ENCODE results near the gene RBM10. TPM values are rescaled to one million over a fixed set of nuclear protein-coding genes. Genes with fewer than 3 reads are reported as not detected.

RBM10 gene
- total RNA-seq, 2 donors from 2014 or later, result 22.1 to 32.1 TPM

DNA sequence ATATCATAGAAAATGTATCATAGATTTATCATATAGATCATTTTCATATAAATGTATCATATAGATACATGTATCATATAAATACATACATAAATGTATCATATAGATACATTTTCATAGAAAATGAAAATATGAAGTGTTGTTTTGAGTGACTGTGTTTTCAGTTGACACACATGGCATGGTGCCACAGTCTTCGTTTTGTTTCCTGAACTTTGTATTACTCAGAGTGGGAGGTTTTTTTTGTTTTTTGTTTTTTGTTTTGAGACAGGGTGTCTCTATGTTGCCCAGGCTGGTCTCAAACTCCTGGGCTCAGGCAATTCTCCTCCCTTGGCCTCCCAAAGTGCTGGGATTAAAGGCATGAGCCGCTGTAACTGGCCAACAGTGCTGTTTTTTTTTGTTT is 3.9 kb downstream of the RBM10 start:
- TF ChIP-seq, protein P1, sequence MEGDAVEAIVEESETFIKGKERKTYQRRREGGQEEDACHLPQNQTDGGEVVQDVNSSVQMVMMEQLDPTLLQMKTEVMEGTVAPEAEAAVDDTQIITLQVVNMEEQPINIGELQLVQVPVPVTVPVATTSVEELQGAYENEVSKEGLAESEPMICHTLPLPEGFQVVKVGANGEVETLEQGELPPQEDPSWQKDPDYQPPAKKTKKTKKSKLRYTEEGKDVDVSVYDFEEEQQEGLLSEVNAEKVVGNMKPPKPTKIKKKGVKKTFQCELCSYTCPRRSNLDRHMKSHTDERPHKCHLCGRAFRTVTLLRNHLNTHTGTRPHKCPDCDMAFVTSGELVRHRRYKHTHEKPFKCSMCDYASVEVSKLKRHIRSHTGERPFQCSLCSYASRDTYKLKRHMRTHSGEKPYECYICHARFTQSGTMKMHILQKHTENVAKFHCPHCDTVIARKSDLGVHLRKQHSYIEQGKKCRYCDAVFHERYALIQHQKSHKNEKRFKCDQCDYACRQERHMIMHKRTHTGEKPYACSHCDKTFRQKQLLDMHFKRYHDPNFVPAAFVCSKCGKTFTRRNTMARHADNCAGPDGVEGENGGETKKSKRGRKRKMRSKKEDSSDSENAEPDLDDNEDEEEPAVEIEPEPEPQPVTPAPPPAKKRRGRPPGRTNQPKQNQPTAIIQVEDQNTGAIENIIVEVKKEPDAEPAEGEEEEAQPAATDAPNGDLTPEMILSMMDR (IDR thresholded peaks at IDR 0.05), result no peak
- DNase-seq (ENCODE audit: low spot score), result no peak
- H3K36me3 ChIP-seq, result no peaks in the 10 kb centered on the region
- no peak overlapping the region for H3K27ac ChIP-seq
- H3K4me1 ChIP-seq, result peaks cover 0 to 20% of the 10 kb centered on the region in 2 donors
- H3K27me3 ChIP-seq, result no peaks in the 10 kb centered on the region
- H3K4me3 ChIP-seq, result no peak overlapping the region
- no peaks in the 10 kb centered on the region for H3K9me3 ChIP-seq

DNA sequence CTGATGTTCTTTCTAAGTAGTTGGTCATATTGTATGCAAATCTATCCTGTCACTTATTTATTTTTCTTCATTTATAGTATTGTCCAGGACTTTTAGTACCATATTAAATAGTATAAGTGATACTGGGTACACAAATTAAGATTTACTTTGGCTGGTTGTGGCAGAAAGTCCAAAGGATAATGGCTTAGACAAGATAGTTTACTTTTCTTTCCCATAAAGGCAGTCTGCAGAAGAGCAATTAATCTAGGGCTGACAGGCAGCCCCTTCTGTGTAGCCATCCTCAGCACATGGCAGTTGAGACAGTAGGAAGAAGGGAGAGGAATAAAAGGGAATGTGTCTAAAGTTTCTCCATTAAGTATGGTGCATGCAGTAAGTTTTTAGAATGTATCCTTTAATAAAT is 6.4 kb downstream of the RBM10 start:
- TF ChIP-seq, protein P1 (IDR thresholded peaks at IDR 0.05), result no peak
- H3K4me1 ChIP-seq, result peaks cover 0 to 14% of the 10 kb centered on the region in 2 donors
- no peaks in the 10 kb centered on the region for H3K27me3 ChIP-seq
- H3K4me3 ChIP-seq, result no peak overlapping the region
- H3K9me3 ChIP-seq, result no peaks in the 10 kb centered on the region
- H3K27ac ChIP-seq, result no peak overlapping the region
- DNase-seq (ENCODE audit: low spot score), result no peak
- H3K36me3 ChIP-seq, result peaks cover 2% of the 10 kb centered on the region

DNA sequence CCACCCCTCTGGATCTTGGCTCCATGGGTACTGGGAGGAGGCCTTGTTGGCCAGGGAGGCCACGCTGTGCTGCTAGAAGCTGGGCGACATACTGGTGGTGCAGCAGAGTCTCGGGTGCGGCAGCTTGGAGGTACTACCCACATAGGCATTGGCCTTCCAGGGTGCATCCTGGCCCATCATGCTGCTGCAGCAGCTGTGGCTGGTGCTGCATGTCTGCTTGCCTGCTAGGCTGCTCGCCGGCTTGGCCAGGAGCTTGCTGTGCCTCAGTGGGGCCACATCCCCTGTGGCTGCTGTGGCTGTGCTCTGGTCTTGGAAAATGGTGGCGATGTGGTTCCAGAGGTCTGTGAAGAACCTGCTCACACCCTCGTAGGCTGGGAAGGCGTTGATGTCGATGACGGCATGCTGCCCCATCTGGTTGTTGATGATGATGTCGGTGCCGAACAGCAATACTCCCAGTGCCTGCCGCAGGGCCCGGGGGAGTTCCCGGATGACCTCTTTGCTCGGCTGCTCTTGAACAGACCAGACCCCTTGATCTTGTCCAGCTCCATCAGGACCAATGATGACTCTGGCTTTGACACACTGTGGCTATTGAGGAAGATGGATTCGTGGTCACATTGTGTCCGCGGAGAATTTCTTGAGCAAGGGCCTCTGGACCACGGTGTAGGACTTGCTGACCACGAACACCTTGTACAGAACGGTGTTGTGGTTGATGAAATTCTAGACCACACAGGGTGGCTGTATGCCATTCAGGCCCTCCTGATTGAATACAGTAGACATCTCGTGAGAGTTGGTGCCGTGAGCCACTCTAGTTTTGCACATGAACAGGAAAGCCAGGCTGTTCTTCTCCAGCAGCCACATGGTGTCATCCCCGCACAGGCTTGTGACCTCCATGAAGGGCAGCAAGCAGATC is 11.8 kb downstream of the RBM10 start:
- no peaks in the 10 kb centered on the region for H3K27me3 ChIP-seq
- no peak overlapping the region for H3K4me3 ChIP-seq
- peaks cover 7% of the 10 kb centered on the region for H3K36me3 ChIP-seq
- H3K9me3 ChIP-seq, result peaks cover 0 to 7% of the 10 kb centered on the region in 2 donors
- H3K27ac ChIP-seq, result no peak overlapping the region
- TF ChIP-seq, protein P1 (IDR thresholded peaks at IDR 0.05), result no peak
- DNase-seq (ENCODE audit: low spot score), result no peak
- H3K4me1 ChIP-seq, result no peaks in the 10 kb centered on the region

DNA sequence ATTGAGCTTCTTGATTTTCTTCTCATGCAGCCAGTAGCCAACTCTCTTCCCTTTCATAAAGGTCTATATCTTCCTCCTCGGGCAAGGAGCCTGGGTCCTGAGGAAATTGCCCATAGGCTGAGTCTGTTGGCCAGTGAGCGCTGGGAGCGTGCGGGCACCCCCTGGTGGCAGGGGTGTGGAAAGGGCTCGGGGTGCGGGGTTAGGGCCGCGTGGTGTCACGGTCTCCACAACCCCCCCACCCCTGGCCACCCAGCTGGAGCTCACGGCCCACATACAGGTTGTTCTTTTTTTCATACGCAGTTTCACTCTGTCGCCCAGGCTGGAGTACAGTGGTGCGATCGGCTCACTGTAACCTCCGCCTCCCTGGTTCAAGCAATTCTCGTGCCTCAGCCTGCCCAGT is 13.1 kb downstream of the RBM10 start:
- peaks cover 0 to 7% of the 10 kb centered on the region in 2 donors for H3K9me3 ChIP-seq
- no peak overlapping the region for H3K4me3 ChIP-seq
- DNase-seq (ENCODE audit: low spot score), result no peak
- no peak overlapping the region for H3K27ac ChIP-seq
- H3K27me3 ChIP-seq, result no peaks in the 10 kb centered on the region
- H3K4me1 ChIP-seq, result no peaks in the 10 kb centered on the region
- peaks cover 7% of the 10 kb centered on the region for H3K36me3 ChIP-seq
- TF ChIP-seq, protein P1 (IDR thresholded peaks at IDR 0.05), result no peak

DNA sequence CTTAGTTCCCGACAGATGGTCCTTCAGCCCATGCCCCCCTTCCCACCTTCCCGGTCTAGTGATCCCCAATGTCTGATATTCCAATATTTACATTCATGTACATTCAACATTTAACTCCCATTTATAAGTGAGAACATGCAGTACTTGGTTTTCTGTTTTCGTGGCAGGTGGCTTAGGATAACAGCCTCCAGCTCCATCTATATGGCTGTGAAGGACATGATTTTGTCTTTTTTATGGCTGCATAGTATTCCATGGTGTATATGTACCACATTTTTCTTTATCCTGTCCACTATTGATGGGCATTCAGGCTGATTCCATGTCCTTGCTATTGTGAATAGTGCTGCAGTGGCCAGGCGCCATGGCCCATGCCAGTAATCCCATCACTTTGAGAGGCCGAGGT is 13.8 kb downstream of the RBM10 start:
- Histone ChIP-seq H3K27me3 (no peaks in the 10 kb centered on the region), H3K9me3 (peaks cover 0 to 7% of the 10 kb centered on the region in 2 donors), H3K4me1 (no peaks in the 10 kb centered on the region), H3K4me3 (no peak overlapping the region), H3K36me3 (peaks cover 7% of the 10 kb centered on the region), H3K27ac (no peak overlapping the region)
- no peak for DNase-seq (ENCODE audit: low spot score)
- TF ChIP-seq, protein P1 (IDR thresholded peaks at IDR 0.05), result no peak
